HepG2 (cell line): Measurements from ENCODE around the gene GARIN1A. TPM values are rescaled to one million over a fixed set of nuclear protein-coding genes. Genes with fewer than 3 reads are reported as not detected.

ENCODE experiments used
- ATAC-seq: fragments of 200-7000 bp; cut with Tn5 transposase; 3 replicates; pipeline ENCODE4 v1.9.1; 2020; ENCODE audit warnings: mild to moderate bottlenecking, moderate library complexity
- BruUV-seq: library from RNA; stranded (reverse); fragments of 400-500 nt; replicated peaks from 2 replicates; lab custom pipeline; 2021; lab: Mats Ljungman, UMichigan
- CTCF ChIA-PET: fragments of 300-600 bp; formaldehyde crosslinking; extraction: SDS; loops from one replicate; lab custom pipeline; 2021; ENCODE audit warnings: low total read pairs, inconsistent platforms, low intra/inter-chr PET ratio; lab: Yijun Ruan, JAX
- POLR2A ChIA-PET: fragments of 350-600 bp; sonication (Branson Sonifier 250); formaldehyde crosslinking; loops from one replicate; lab custom pipeline; 2020; ENCODE audit warnings: antibody characterized with exemption, inconsistent platforms; lab: Yijun Ruan, JAX
- DNase-seq: peaks from one replicate; pipeline ENCODE4 v3.0.0-alpha.2; 2015; ENCODE audit warnings: low spot score
- FAIRE-seq: peaks from 3 replicates; lab custom pipeline; 2011; peaks lifted over from hg19 to GRCh38; lab: Jason Lieb, UNC
- H2AFZ ChIP-seq: one replicate; pipeline ENCODE4 v1.6.1; 2011; ENCODE audit warnings: low read length, inconsistent platforms
- H3K27ac ChIP-seq: fragments of 300-600 bp; 3 replicates; pipeline ENCODE4 v1.8.0; 2011; ENCODE audit warnings: mixed run types, mild to moderate bottlenecking, mixed read lengths, low read length, inconsistent platforms; ENCODE audit not compliant: insufficient read depth; ENCODE audit errors: extremely low read length
- H3K27me3 ChIP-seq, 2 experiments: fragments of 200-600 bp in 1 of 2; 2 replicates in 1 of 2; 3 replicates in 1 of 2; pipeline versions ENCODE4 v1.6.0 to v1.8.0; 2011; ENCODE audit warnings: low read length in 2 of 2, mild to moderate bottlenecking in 2 of 2, moderate library complexity in 2 of 2, inconsistent platforms in 1 of 2; ENCODE audit not compliant: insufficient read depth in 2 of 2, control insufficient read depth in 1 of 2
- H3K36me3 ChIP-seq, 2 experiments: fragments of 200-600 bp in 1 of 2; replicated peaks in 1 of 2; 2 replicates in 1 of 2; 3 replicates in 1 of 2; pipeline versions ENCODE4 v1.5.1 to v1.8.0; 2011; ENCODE audit warnings: low read length in 2 of 2, inconsistent platforms in 1 of 2; ENCODE audit not compliant: insufficient read depth in 2 of 2, control insufficient read depth in 1 of 2
- H3K4me1 ChIP-seq: 2 replicates; pipeline ENCODE4 v1.5.1; 2012; ENCODE audit warnings: low read length, inconsistent platforms; ENCODE audit not compliant: insufficient read depth
- H3K4me2 ChIP-seq: 2 replicates; pipeline ENCODE4 v1.6.0; 2011; ENCODE audit warnings: low read depth, low read length, inconsistent platforms
- H3K4me3 ChIP-seq, 3 experiments: fragments of 200-600 bp in 1 of 3; sonication (generic), shearing (Covaris generic) in 1 of 3; replicated peaks in 1 of 3; 2 replicates each; pipeline ENCODE4 v1.5.1; 2011 to 2016; ENCODE audit warnings: low read length in 3 of 3, inconsistent platforms in 2 of 3, low read depth in 2 of 3, mild to moderate bottlenecking in 2 of 3, control low read depth in 1 of 3, mixed read lengths in 1 of 3; ENCODE audit not compliant: insufficient read depth in 1 of 3
- H3K79me2 ChIP-seq: one replicate; pipeline ENCODE4 v1.6.1; 2011; ENCODE audit warnings: low read length, inconsistent platforms; ENCODE audit not compliant: insufficient read depth
- H3K9ac ChIP-seq: 2 replicates; pipeline ENCODE4 v1.6.0; 2011; ENCODE audit warnings: mild to moderate bottlenecking, low read depth, low read length, inconsistent platforms; ENCODE audit not compliant: insufficient read depth
- H3K9me3 ChIP-seq: 2 replicates; pipeline ENCODE4 v1.5.1; 2012; ENCODE audit warnings: mild to moderate bottlenecking, low read length
- H4K20me1 ChIP-seq: 2 replicates; pipeline ENCODE4 v1.6.0; 2011; ENCODE audit warnings: inconsistent platforms, mild to moderate bottlenecking, low read length, moderate library complexity; ENCODE audit not compliant: insufficient read depth
- AKNA ChIP-seq: sonication (generic); formaldehyde crosslinking; IDR thresholded peaks from 2 replicates; pipeline ENCODE4 v1.4.0; 2020; ENCODE audit warnings: missing genetic modification reagents, borderline replicate concordance
- ARID2 ChIP-seq: sonication (generic); formaldehyde crosslinking; IDR thresholded peaks from 2 replicates; pipeline ENCODE4 v1.8.1; 2022; ENCODE audit warnings: mild to moderate bottlenecking, missing genetic modification reagents, borderline replicate concordance
- BORCS8-MEF2B ChIP-seq: sonication (generic); formaldehyde crosslinking; IDR thresholded peaks from 2 replicates; pipeline ENCODE4 v1.8.0; 2022; ENCODE audit warnings: mild to moderate bottlenecking, missing genetic modification reagents
- FIP1L1 ChIP-seq: fragments of 200-400 bp; formaldehyde crosslinking; IDR thresholded peaks from 2 replicates; pipeline ENCODE4 v1.6.1; 2018; ENCODE audit warnings: low read depth, mild to moderate bottlenecking, low read length, moderate library complexity, borderline replicate concordance; ENCODE audit not compliant: insufficient read depth
- NFYC ChIP-seq: IDR thresholded peaks from 2 replicates; pipeline ENCODE4 v1.6.1; 2016; ENCODE audit warnings: missing genetic modification reagents, missing compliant biosample characterization
- NPAS2 ChIP-seq: sonication (generic); formaldehyde crosslinking; IDR thresholded peaks from 2 replicates; pipeline ENCODE4 v1.8.0; 2022; ENCODE audit warnings: mild to moderate bottlenecking, missing genetic modification reagents, borderline replicate concordance
- SKI ChIP-seq: fragments of 450-650 bp; IDR thresholded peaks from one replicate; pipeline ENCODE4 v1.6.1; 2018; ENCODE audit warnings: mild to moderate bottlenecking; ENCODE audit not compliant: partially characterized antibody
- TEAD2 ChIP-seq: sonication (generic); formaldehyde crosslinking; IDR thresholded peaks from 2 replicates; pipeline ENCODE4 v1.9.0; 2021; ENCODE audit warnings: missing genetic modification reagents
- ZNF383 ChIP-seq: sonication (generic); formaldehyde crosslinking; IDR thresholded peaks from 2 replicates; pipeline ENCODE4 v1.4.0; 2020; ENCODE audit warnings: missing genetic modification reagents, mild to moderate bottlenecking, borderline replicate concordance
- WGBS: methylation state at CpG from one replicate; pipeline ENCODE4 v1.1.6; 2017; ENCODE audit warnings: low lambda C conversion rate; 5-methylcytosine and 5-hydroxymethylcytosine counted together
- in situ Hi-C: cut with HindIII; loops from 2 replicates; pipeline ENCODE4 v1.10.0; 2017; ENCODE audit warnings: low pct_unique_long_range_greater_than_20kb; ENCODE audit not compliant: extremely low pct_ligation_motif_present
- intact Hi-C: fragments of 100-400 bp; cut with micrococcal nuclease; formaldehyde crosslinking; loops from one replicate; pipeline ENCODE4 v1.10.0; 2022; ENCODE audit not compliant: unreplicated experiment
- polyA plus RNA-seq, 8 experiments: library from polyadenylated mRNA; depleted of rRNA in 3 of 8; stranded (reverse) in 7 of 8; unstranded in 1 of 8; fragments of >200 nt; fragmentation: Illumina TruSeq in 4 of 8; extraction: Trizol in 4 of 8; gene quantifications; 2 replicates each; pipeline versions ENCODE4 v1.2.1 to v1.2.3, GENCODE V29; 2011 to 2016; ENCODE audit warnings: low read depth in 4 of 8, missing spikeins in 1 of 8, mixed read lengths in 1 of 8; ENCODE audit not compliant: insufficient read depth in 1 of 8
- total RNA-seq, 5 experiments: library from RNA; depleted of rRNA; stranded (reverse); fragments of >200 nt; fragmentation: Illumina TruSeq; extraction: Trizol; gene quantifications; 2 replicates each; pipeline ENCODE4 v1.2.3, GENCODE V29; 2016; ENCODE audit warnings: low read depth in 1 of 5

Gene GARIN1A
- total and polyA plus RNA-seq, 2 of the 13 experiments (the other 11 are each of a cell fraction or from before 2014, with no cell fraction given): 0.12 TPM; not detected in 1

DNA sequence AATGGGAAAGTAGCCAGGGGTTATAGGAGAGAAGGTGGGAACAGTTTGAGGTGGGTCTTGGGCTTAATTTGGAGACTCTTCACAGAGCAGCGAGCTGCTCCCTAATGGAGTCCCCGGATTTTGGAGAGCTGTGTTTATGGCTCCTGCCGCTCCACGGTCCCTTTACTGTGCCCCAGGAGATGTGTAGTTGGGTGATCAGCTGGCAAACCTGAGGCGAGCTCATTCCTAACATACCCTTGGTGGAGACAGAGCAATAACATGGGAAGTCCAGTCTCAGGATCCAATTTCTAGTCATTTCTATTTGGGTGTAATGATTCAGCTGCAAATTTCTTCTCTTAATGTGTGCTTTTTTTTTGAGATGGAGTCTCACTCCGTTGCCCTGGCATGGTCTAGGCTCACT, 1.5 kb downstream of the GARIN1A start:
- Histone ChIP-seq H3K4me2 (no peak overlapping the region), H3K36me3 (no peaks in the 10 kb centered on the region), H3K9me3 (no peaks in the 10 kb centered on the region), H3K4me1 (peaks cover 6% of the 10 kb centered on the region), H3K79me2 (no peaks in the 10 kb centered on the region), H2AFZ (no peak overlapping the region), H3K4me3 (no peak overlapping the region), H4K20me1 (no peaks in the 10 kb centered on the region)
- BruUV-seq: no TSS peak
- ChIA-PET POLR2A (no interaction called here), CTCF (no interaction called here)
- no peak for FAIRE-seq
- in situ Hi-C loops: no loop called here
- no peak for ATAC-seq
- no peak for TF ChIP-seq AKNA (CRISPR knock-in tag)
- TF ChIP-seq SKI: no peak
- no peak for TF ChIP-seq ZNF383
- TF ChIP-seq NFYC (CRISPR knock-in tag): no peak
- TF ChIP-seq ARID2 (CRISPR knock-in tag): no peak
- no peak for TF ChIP-seq FIP1L1
- no peak for TF ChIP-seq NPAS2 (CRISPR knock-in tag)
- TF ChIP-seq BORCS8-MEF2B (CRISPR knock-in tag): no peak
- no peak for TF ChIP-seq TEAD2 (CRISPR knock-in tag)
- TF ChIP-seq, all 625 proteins: peak for 0
- Histone ChIP-seq H3K9ac (no peak overlapping the region), H3K27ac (no peak overlapping the region), H3K27me3 (no peaks in the 10 kb centered on the region; a peak in 1 of 5 replicates)
- DNase-seq: no peak
- WGBS: 65% methylated on average over 6 of the region's 6 CpGs
- intact Hi-C loops: no loop called here
